H1 (cell line): ENCODE results near the gene SBK1. TPM values are rescaled to one million over a fixed set of nuclear protein-coding genes. Genes with fewer than 3 reads are reported as not detected.

Experiments used
- BCL11A ChIP-seq, 2 experiments: IDR thresholded peaks; one replicate each; pipeline ENCODE4 v1.6.1; 2011; ENCODE audit warnings: low read depth in 2 of 2, low read length in 2 of 2, mild to moderate bottlenecking in 2 of 2
- BRCA1 ChIP-seq: IDR thresholded peaks from 2 replicates; pipeline ENCODE4 v1.6.1; 2012; ENCODE audit warnings: low read depth, low read length, improper control_type of control experiment
- CEBPB ChIP-seq: IDR thresholded peaks from 2 replicates; pipeline ENCODE4 v1.6.1; 2012; ENCODE audit warnings: low read depth, low read length
- CHD2 ChIP-seq: IDR thresholded peaks from 2 replicates; pipeline ENCODE4 v1.6.1; 2012; ENCODE audit warnings: low read length, improper control_type of control experiment
- CTBP2 ChIP-seq: IDR thresholded peaks from 2 replicates; pipeline ENCODE4 v1.7.0; 2011; ENCODE audit warnings: borderline replicate concordance, mild to moderate bottlenecking, moderate library complexity, mixed read lengths, low read length; ENCODE audit not compliant: insufficient read depth, insufficient read length
- FOSL1 ChIP-seq: IDR thresholded peaks from 2 replicates; pipeline ENCODE4 v1.6.1; 2011; ENCODE audit warnings: mild to moderate bottlenecking, low read depth, low read length, moderate library complexity; ENCODE audit not compliant: insufficient read depth
- GABPA ChIP-seq: IDR thresholded peaks from 2 replicates; pipeline ENCODE4 v1.6.1; 2011; ENCODE audit warnings: mild to moderate bottlenecking, low read length, moderate library complexity, borderline replicate concordance; ENCODE audit not compliant: insufficient read depth
- KDM5A ChIP-seq: fragments of 200-600 bp; IDR thresholded peaks from 2 replicates; pipeline ENCODE4 v1.7.1; 2012; ENCODE audit warnings: mild to moderate bottlenecking, low read length, inconsistent platforms, mixed read lengths
- MAX ChIP-seq: IDR thresholded peaks from 2 replicates; pipeline ENCODE4 v1.6.1; 2012; ENCODE audit warnings: inconsistent platforms
- NANOG ChIP-seq: IDR thresholded peaks from 2 replicates; pipeline ENCODE4 v1.6.1; 2011; ENCODE audit warnings: low read length, low read depth, mild to moderate bottlenecking, inconsistent platforms; ENCODE audit not compliant: insufficient read depth, poor library complexity, severe bottlenecking
- NRF1 ChIP-seq: IDR thresholded peaks from 2 replicates; pipeline ENCODE4 v1.6.1; 2011; ENCODE audit warnings: mild to moderate bottlenecking, low read depth, low read length, improper control_type of control experiment
- RAD21 ChIP-seq, 2 experiments: IDR thresholded peaks in 1 of 2; conservative IDR thresholded peaks in 1 of 2; 2 replicates each; pipeline ENCODE4 v1.6.1; 2011; ENCODE audit warnings: low read depth in 2 of 2, low read length in 2 of 2, improper control_type of control experiment in 1 of 2, inconsistent platforms in 1 of 2, mild to moderate bottlenecking in 1 of 2, moderate library complexity in 1 of 2
- RFX5 ChIP-seq: IDR thresholded peaks from 2 replicates; pipeline ENCODE4 v1.6.1; 2011; ENCODE audit warnings: low read depth, low read length, improper control_type of control experiment, borderline replicate concordance
- RNF2 ChIP-seq: fragments of 200-900, 300-1000 bp; sonication (generic); IDR thresholded peaks from 2 replicates; pipeline ENCODE4 v1.7.1; 2016; ENCODE audit warnings: borderline replicate concordance, low read depth, mild to moderate bottlenecking, antibody characterized with exemption, low read length; ENCODE audit not compliant: poor library complexity, severe bottlenecking; ENCODE audit errors: missing control alignments
- RXRA ChIP-seq: IDR thresholded peaks from 2 replicates; pipeline ENCODE4 v1.6.1; 2011; ENCODE audit warnings: low read depth, mild to moderate bottlenecking, low read length, moderate library complexity; ENCODE audit not compliant: insufficient read depth
- SIN3A ChIP-seq, 2 experiments: IDR thresholded peaks in 1 of 2; conservative IDR thresholded peaks in 1 of 2; 2 replicates each; pipeline ENCODE4 v1.6.1; 2011 to 2012; ENCODE audit warnings: low read length in 2 of 2, improper control_type of control experiment in 1 of 2, low read depth in 1 of 2, mild to moderate bottlenecking in 1 of 2
- SP2 ChIP-seq: IDR thresholded peaks from 2 replicates; pipeline ENCODE4 v1.6.1; 2012; ENCODE audit warnings: mild to moderate bottlenecking, low read length, inconsistent platforms
- SP4 ChIP-seq: IDR thresholded peaks from 2 replicates; pipeline ENCODE4 v1.6.1; 2012; ENCODE audit warnings: low read length, inconsistent platforms
- TCF12 ChIP-seq: IDR thresholded peaks from 2 replicates; pipeline ENCODE4 v1.6.1; 2011; ENCODE audit warnings: low read depth, mild to moderate bottlenecking, low read length
- polyA plus RNA-seq, 7 experiments: library from polyadenylated mRNA; depleted of rRNA in 3 of 7; stranded (reverse) in 5 of 7; unstranded in 2 of 7; fragments of >200 nt in 5 of 7; fragments of 200-250 nt in 2 of 7; gene quantifications; 1 replicate in 5 of 7; 2 replicates in 1 of 7; 4 replicates in 1 of 7; pipeline versions ENCODE4 v1.2.1 to v1.2.3, GENCODE V29; 2011 to 2013; ENCODE audit warnings: missing spikeins in 2 of 7, mixed read lengths in 2 of 7
- total RNA-seq: library from RNA; stranded (reverse); fragmentation: NEBNext Ultra II Directional; extraction: Animal tissue kit (Norgen Biotek cat#: 25700); gene quantifications from 2 replicates; pipeline ENCODE4 v1.2.1, GENCODE V29; 2021
- TF ChIP-seq, protein P1 (sequence below), 3 experiments: IDR thresholded peaks; 1 replicate in 2 of 3; 2 replicates in 1 of 3; pipeline versions ENCODE4 v1.5.1 to v1.6.1; 2011; ENCODE audit warnings: low read length in 3 of 3, mild to moderate bottlenecking in 3 of 3, inconsistent platforms in 2 of 3, low read depth in 1 of 3, moderate library complexity in 1 of 3; ENCODE audit not compliant: insufficient read depth in 1 of 3; ENCODE audit errors: control extremely low read depth in 1 of 3

The SBK1 gene
- total and polyA plus RNA-seq, 2 of the 8 experiments (the other 6 are each of a cell fraction or from before 2014, with no cell fraction given), result 18.2 to 73.9 TPM

DNA sequence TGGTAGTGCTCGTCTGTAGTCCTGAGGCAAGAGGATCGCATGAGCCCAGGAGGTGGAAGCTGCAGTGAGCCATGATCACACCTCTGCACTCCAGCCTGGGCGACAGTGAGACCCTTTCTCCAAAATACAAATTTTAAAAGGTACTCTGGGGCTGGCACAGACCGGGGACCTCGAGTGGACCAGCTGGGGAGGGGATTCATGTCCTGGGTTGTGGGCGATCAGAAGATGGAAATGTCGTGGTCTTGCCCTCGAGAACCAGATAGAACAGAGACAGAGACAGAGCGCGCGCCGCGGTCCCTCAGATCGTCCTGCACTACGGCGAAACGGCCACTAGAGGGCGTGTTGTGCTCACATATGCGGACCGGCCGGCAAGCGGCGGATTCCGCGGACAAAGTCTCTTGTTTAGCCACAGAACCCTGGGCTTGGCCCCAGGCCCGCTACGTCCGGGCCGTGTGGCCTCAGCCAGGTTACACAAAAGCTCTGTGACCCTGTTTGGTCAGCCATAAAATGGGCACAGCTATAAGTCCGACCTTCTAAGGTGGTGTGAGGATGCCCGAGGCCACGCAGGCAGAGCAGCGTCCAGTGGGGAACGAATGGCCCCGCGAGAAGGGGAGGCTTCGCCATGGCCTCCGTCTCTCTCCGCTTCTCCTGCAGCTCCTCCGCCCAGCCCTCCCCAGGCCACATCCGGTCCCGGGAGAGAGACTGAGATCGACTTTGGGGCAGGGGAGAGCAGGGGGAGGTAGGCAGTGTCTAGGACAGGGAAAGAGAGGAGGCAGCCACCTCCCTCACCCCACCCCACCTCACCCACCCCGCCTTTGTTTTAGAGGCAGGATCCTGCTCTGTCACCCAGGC, 14.6 kb upstream of the SBK1 start (continued):
- TF ChIP-seq, protein P1, sequence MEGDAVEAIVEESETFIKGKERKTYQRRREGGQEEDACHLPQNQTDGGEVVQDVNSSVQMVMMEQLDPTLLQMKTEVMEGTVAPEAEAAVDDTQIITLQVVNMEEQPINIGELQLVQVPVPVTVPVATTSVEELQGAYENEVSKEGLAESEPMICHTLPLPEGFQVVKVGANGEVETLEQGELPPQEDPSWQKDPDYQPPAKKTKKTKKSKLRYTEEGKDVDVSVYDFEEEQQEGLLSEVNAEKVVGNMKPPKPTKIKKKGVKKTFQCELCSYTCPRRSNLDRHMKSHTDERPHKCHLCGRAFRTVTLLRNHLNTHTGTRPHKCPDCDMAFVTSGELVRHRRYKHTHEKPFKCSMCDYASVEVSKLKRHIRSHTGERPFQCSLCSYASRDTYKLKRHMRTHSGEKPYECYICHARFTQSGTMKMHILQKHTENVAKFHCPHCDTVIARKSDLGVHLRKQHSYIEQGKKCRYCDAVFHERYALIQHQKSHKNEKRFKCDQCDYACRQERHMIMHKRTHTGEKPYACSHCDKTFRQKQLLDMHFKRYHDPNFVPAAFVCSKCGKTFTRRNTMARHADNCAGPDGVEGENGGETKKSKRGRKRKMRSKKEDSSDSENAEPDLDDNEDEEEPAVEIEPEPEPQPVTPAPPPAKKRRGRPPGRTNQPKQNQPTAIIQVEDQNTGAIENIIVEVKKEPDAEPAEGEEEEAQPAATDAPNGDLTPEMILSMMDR (IDR thresholded peaks at IDR 0.05; ENCODE audit: control extremely low read depth in 1 of 3, insufficient read depth in 1 of 3, low read depth in 1 of 3, low read length in 3 of 3), result peak; percentile 95 to 96 (median 96)
- TF ChIP-seq SIN3A (conservative IDR thresholded peaks at IDR 0.05 in 1 of 2, IDR thresholded peaks at IDR 0.05 in 1 of 2; ENCODE audit: low read depth in 1 of 2, low read length in 2 of 2), result peak in 1 of 2 experiments; percentile 62; a peak in 1 of 4 replicates
- no peak for TF ChIP-seq CEBPB
- TF ChIP-seq TCF12, result no peak
- no peak for TF ChIP-seq RXRA
- no peak for TF ChIP-seq SP2
- no peak for TF ChIP-seq RFX5
- TF ChIP-seq BCL11A (IDR thresholded peaks at IDR 0.05; ENCODE audit: low read depth in 2 of 2, low read length in 2 of 2), result no peak
- no peak; the same call in 1 of the 2 replicates for TF ChIP-seq BRCA1
- no peak for TF ChIP-seq RNF2
- no peak for TF ChIP-seq CTBP2
- no peak for TF ChIP-seq FOSL1
- TF ChIP-seq RAD21 (IDR thresholded peaks at IDR 0.05 in 1 of 2, conservative IDR thresholded peaks at IDR 0.05 in 1 of 2; ENCODE audit: low read depth in 2 of 2, low read length in 2 of 2), result peak; percentile 96 to 97
- no peak for TF ChIP-seq NRF1
- TF ChIP-seq MAX, result peak; percentile 75
- no peak for TF ChIP-seq CHD2
- TF ChIP-seq KDM5A, result no peak
- no peak for TF ChIP-seq SP4
- TF ChIP-seq GABPA, result peak; percentile 56; the same call in 1 of the 2 replicates
- TF ChIP-seq NANOG, result no peak
